H1 (cell line): ENCODE results near the gene MAPKAP1. TPM values are rescaled to one million over a fixed set of nuclear protein-coding genes. Genes with fewer than 3 reads are reported as not detected.

ENCODE experiments used
- BACH1 ChIP-seq: IDR thresholded peaks from 2 replicates; pipeline ENCODE4 v1.6.1; 2012; ENCODE audit warnings: low read length, improper control_type of control experiment
- FOSL1 ChIP-seq: IDR thresholded peaks from 2 replicates; pipeline ENCODE4 v1.6.1; 2011; ENCODE audit warnings: mild to moderate bottlenecking, low read depth, low read length, moderate library complexity; ENCODE audit not compliant: insufficient read depth
- GABPA ChIP-seq: IDR thresholded peaks from 2 replicates; pipeline ENCODE4 v1.6.1; 2011; ENCODE audit warnings: mild to moderate bottlenecking, low read length, moderate library complexity, borderline replicate concordance; ENCODE audit not compliant: insufficient read depth
- JUND ChIP-seq: IDR thresholded peaks from 2 replicates; pipeline ENCODE4 v1.6.1; 2011; ENCODE audit warnings: mild to moderate bottlenecking, improper control_type of control experiment, low read length
- SIX5 ChIP-seq: IDR thresholded peaks from 2 replicates; pipeline ENCODE4 v1.6.1; 2011; ENCODE audit warnings: mild to moderate bottlenecking, low read depth, low read length
- SUZ12 ChIP-seq: fragments of 200-600 bp; sonication (generic); IDR thresholded peaks from 2 replicates; pipeline ENCODE4 v1.6.1; 2012; ENCODE audit warnings: mild to moderate bottlenecking, inconsistent platforms, low read length, moderate library complexity, mixed read lengths
- TCF12 ChIP-seq: IDR thresholded peaks from 2 replicates; pipeline ENCODE4 v1.6.1; 2011; ENCODE audit warnings: low read depth, mild to moderate bottlenecking, low read length
- polyA plus RNA-seq, 7 experiments: library from polyadenylated mRNA; depleted of rRNA in 3 of 7; stranded (reverse) in 5 of 7; unstranded in 2 of 7; fragments of >200 nt in 5 of 7; fragments of 200-250 nt in 2 of 7; gene quantifications; 1 replicate in 5 of 7; 2 replicates in 1 of 7; 4 replicates in 1 of 7; pipeline versions ENCODE4 v1.2.1 to v1.2.3, GENCODE V29; 2011 to 2013; ENCODE audit warnings: missing spikeins in 2 of 7, mixed read lengths in 2 of 7
- total RNA-seq: library from RNA; stranded (reverse); fragmentation: NEBNext Ultra II Directional; extraction: Animal tissue kit (Norgen Biotek cat#: 25700); gene quantifications from 2 replicates; pipeline ENCODE4 v1.2.1, GENCODE V29; 2021
- TF ChIP-seq, protein P1 (sequence below): IDR thresholded peaks from 2 replicates; pipeline ENCODE4 v1.6.1; 2012; ENCODE audit warnings: inconsistent platforms

Gene MAPKAP1
- total and polyA plus RNA-seq, 2 of the 8 experiments (the other 6 are each of a cell fraction or from before 2014, with no cell fraction given): 79.2 to 140 TPM

DNA sequence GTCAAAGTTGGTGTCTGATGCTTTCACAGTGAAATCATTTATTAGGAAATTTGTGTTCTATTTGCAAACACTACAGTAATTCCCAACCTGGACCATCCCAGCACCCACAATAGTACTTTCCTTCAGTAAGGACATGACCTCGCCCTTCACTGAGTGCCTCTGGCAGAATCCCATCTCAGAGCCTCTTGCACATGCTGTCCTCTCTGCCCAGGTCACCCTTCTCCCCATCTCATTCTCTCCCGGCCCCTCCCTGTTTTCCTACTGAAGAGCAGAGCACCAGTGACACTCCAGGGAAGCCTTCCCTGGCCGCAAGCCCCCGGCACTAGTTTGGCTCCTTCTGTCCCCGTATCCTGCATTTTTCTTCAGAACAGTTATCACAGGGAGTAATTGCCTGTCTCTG, 220.4 kb downstream of the MAPKAP1 start (continued):
- TF ChIP-seq, protein P1, sequence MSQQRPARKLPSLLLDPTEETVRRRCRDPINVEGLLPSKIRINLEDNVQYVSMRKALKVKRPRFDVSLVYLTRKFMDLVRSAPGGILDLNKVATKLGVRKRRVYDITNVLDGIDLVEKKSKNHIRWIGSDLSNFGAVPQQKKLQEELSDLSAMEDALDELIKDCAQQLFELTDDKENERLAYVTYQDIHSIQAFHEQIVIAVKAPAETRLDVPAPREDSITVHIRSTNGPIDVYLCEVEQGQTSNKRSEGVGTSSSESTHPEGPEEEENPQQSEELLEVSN: no peak
- TF ChIP-seq SIX5 (no peak), BACH1 (no peak), GABPA (no peak), SUZ12 (no peak), JUND (no peak), FOSL1 (no peak), TCF12 (no peak)
